ENCODE measurements around the gene ACSL5. TPM values are rescaled to one million over a fixed set of nuclear protein-coding genes. Genes with fewer than 3 reads are reported as not detected.

ACSL5 gene, protein sequence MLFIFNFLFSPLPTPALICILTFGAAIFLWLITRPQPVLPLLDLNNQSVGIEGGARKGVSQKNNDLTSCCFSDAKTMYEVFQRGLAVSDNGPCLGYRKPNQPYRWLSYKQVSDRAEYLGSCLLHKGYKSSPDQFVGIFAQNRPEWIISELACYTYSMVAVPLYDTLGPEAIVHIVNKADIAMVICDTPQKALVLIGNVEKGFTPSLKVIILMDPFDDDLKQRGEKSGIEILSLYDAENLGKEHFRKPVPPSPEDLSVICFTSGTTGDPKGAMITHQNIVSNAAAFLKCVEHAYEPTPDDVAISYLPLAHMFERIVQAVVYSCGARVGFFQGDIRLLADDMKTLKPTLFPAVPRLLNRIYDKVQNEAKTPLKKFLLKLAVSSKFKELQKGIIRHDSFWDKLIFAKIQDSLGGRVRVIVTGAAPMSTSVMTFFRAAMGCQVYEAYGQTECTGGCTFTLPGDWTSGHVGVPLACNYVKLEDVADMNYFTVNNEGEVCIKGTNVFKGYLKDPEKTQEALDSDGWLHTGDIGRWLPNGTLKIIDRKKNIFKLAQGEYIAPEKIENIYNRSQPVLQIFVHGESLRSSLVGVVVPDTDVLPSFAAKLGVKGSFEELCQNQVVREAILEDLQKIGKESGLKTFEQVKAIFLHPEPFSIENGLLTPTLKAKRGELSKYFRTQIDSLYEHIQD
- 0.52 and 0.88 TPM in 2 replicates for total RNA-seq
- polyA plus RNA-seq (2012) = 0.14 TPM

GRCh38 chr10:112373912-112374338, at the start of gene ACSL5:
Gene ACSL5, plus strand, starts transcription at chr10:112374116. Its CDS starts 20,831 bp downstream, at chr10:112394947.
- no peak for DNase-seq (ENCODE audit: low read depth)

GRCh38 chr10:112327678-112328077, 46.2 kb upstream of the ACSL5 start:
- DNase-seq (ENCODE audit: low read depth) = no peak

- no peak for DNase-seq (ENCODE audit: low read depth)
Observed at GRCh38 chr10:112330162-112330561, 43.8 kb upstream of the ACSL5 start.

DNA sequence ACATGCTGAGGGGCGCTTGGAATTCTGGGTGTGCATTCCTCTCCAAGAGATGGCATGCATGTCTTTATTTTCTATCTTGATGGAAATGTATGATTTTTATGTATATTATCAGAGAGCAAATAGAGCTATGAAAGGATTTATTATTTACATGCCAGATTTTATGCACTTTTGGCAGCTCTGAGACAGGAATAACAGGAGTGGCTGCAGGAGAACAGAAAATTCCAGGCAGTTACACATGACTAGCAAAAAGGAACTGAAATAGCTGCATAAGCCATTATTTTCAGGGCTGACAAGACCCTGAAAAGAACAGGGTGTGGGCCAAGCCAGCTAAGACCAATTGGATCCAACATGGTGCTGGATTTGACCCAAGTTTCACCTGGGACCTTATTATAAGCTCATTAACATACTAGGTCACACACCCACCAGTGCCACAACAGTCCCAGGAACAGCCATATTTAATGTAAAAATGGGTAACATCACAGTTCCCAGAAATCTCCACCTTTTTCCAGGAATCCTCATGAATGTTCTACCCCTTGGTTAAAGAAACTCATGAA, 43.2 kb upstream of the ACSL5 start:
- DNase-seq (ENCODE audit: low read depth) = no peak

DNA sequence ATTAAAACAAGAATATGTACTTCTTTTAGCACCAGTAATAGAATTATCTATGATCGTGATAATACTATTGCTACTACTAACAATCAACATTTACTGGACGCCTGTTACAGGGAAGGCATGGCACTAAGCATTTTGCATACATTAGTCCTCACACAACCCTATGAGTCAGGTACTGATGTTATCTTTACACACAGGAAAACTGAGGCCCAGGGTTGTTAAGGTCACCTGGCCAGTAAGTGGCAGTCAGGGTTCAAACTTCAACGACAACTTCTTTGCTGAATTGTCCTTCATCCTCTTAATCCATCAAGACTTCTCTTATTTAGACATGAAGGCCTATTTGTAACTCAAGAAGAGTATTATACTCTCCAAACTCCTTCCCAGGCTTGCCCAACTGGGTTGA, 41.9 kb upstream of the ACSL5 start:
- no peak for DNase-seq (ENCODE audit: low read depth)

- no peak for DNase-seq (ENCODE audit: low read depth)
Observed at GRCh38 chr10:112332509-112333228, 41.2 kb upstream of the ACSL5 start.

- no peak for DNase-seq (ENCODE audit: low read depth)
Observed at GRCh38 chr10:112333452-112333851, 40.5 kb upstream of the ACSL5 start.

DNA sequence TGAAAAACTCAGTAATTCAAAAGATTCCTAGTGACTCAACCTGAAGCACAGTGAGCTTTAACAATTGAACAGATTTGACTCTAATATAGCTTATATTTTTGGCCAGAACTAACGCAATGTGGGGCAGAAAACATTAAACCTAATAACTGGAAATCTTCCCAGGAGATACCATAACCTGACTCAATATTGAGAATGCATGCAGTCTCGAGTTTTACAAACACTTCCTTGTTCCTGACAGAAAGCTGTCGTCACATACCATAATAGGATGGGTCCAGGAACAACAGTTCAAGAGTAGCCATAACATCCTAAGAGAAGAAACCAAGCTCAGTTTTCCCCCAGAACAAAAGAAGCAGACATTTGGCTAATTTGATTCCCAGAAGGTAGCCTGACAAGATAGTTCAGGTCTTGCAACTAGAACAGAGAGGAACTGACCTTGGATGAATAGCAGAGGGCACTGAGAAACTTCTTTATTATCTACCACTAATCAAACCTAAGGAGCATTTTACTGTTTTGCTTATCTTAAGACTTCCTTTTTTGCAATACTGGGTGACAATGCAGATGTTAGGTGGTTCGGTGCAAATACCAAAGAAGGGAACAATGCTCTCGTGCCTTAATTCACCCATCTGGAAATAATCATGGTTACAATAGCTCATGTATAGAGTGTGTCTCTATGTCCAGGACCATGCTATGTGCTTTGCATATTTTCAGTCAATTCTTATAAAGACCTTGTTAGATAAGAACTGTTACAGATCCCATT, 38.6 kb upstream of the ACSL5 start:
- DNase-seq (ENCODE audit: low read depth) = no peak

- DNase-seq (ENCODE audit: low read depth) = no peak
Observed at GRCh38 chr10:112335868-112336265, 38.0 kb upstream of the ACSL5 start.

- DNase-seq (ENCODE audit: low read depth) = no peak
Observed at GRCh38 chr10:112336556-112337201, 37.2 kb upstream of the ACSL5 start.

DNA sequence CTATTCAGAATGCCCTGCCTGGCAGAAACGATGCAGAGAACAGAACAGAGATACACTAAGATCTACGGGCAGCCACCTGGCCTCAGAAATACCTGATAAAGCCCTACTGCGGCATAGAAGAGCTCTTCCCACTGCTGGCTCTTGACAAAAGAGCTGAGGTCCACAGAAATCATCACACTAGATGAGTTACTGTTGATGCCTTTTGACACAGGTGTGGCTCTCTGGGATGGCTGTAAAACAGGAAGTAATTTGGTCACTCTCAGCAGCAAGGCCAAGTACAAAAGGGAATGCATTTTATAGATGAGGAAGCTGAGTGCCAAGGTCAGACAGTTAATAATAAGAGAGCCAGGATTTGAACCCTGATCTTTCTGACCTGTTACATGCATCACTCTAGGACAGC, 35.0 kb upstream of the ACSL5 start:
- DNase-seq (ENCODE audit: low read depth) = no peak

GRCh38 chr10:112340601-112341000, 33.3 kb upstream of the ACSL5 start:
- no peak for DNase-seq (ENCODE audit: low read depth)

- DNase-seq (ENCODE audit: low read depth) = no peak
Observed at GRCh38 chr10:112343056-112343806, 30.7 kb upstream of the ACSL5 start.

GRCh38 chr10:112344261-112344660, 29.7 kb upstream of the ACSL5 start:
- no peak for DNase-seq (ENCODE audit: low read depth)

GRCh38 chr10:112345202-112345601, 28.7 kb upstream of the ACSL5 start:
- no peak for DNase-seq (ENCODE audit: low read depth)

GRCh38 chr10:112345743-112346142, 28.2 kb upstream of the ACSL5 start:
- DNase-seq (ENCODE audit: low read depth) = no peak

DNA sequence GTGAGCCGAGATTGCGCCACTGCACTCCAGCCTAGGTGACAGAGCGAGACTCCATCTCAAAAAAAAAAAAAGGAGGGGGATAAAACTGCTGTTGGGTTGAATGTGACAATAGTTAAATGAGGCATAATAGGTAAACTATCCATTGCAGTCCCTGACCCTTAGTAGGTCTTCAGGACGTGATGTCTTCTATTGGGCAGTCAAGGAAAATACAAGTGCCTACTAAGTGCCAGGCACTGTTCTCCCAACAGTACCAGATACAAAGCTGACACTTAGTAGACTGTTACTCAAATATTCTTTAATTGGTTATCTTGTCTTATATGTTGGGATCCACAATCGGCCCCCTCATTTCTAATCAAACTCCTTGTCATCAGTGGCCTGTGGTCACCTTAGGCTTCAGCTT, 27.1 kb upstream of the ACSL5 start:
- DNase-seq (ENCODE audit: low read depth) = no peak

DNA sequence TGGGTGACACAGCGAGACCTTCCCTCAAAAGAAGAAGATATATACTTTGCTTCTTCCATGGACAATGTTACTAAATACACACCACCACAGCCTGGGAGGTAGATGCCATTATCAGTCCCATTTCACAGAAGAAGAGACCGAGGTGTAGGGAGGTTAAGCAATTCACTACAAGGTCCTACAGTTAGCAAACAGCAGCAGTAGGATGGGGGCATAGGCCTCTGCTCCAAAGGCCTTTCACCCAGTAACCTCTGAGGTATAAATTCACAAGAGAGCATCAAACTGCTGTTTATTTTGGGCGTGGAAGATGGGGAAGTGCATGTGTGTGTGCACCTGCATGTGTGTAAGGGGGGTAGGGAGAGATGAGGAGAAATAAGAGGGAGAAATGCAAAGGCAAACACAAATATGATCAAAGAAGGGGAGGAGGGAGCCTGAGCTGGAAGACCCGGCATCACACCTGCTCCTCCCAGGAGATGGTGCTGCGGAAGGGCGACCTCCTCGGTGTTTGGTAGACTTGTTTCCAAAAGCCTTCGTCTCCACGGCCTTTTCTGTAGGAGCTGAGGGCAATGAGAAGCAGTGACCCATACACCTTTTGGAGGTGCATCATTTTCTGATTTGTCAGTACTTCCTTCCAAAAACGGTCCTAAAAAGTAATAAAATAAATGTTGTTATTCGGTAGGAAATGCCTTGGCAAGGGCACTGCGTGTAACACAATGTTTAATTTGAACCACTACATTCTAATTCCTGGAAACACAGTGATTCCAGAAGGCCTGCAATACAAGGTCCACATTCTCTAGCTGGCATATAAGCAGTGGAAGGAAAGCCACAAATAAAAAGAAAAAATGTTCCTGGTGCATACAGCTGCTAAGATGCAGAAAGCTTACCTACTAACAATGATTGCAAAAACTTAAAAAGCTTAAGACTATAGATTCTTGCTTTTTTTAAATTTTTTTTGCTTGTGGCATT, 25.9 kb upstream of the ACSL5 start:
- no peak for DNase-seq (ENCODE audit: low read depth)

All from myocyte (in vitro differentiated cells).